Uterus (tissue), 4 donors: ENCODE measurements around the gene BLNK. TPM values are rescaled to one million over a fixed set of nuclear protein-coding genes. Genes with fewer than 3 reads are reported as not detected.
A peak's percentile ranks its signal among the peaks of the same experiment; 100 is the strongest.

Experiments used
- DNase-seq, 2 donors: peaks; one replicate each; pipeline ENCODE4 v3.0.0-alpha.2; 2019 to 2020
- H3K27ac ChIP-seq, 2 donors: fragments of 200-600 bp; sonication (generic); 1 replicate in 1 of 2; 2 replicates in 1 of 2; pipeline ENCODE4 v1.5.1; 2016 to 2018
- H3K27me3 ChIP-seq, 2 donors: fragments of 200-600 bp; sonication (generic); one replicate each; pipeline ENCODE4 v1.5.1; 2018 to 2019; ENCODE audit warnings: control low read depth in 1 of 2
- H3K36me3 ChIP-seq, 2 donors: fragments of 200-600 bp; sonication (generic); one replicate each; pipeline ENCODE4 v1.5.1; 2019; ENCODE audit warnings: control low read depth in 1 of 2
- H3K4me1 ChIP-seq, 2 donors: fragments of 200-600 bp; sonication (generic); one replicate each; pipeline ENCODE4 v1.5.1; 2018 to 2019; ENCODE audit warnings: control low read depth in 1 of 2
- H3K4me3 ChIP-seq, 2 donors: fragments of 200-600 bp; sonication (generic); 1 replicate in 1 of 2; 2 replicates in 1 of 2; pipeline ENCODE4 v1.5.1; 2018 to 2019; ENCODE audit warnings: mild to moderate bottlenecking in 1 of 2
- H3K9me3 ChIP-seq, 2 donors: fragments of 200-600 bp; sonication (generic); one replicate each; pipeline ENCODE4 v1.5.1; 2019; ENCODE audit warnings: control low read depth in 1 of 2
- CTCF ChIP-seq, 4 experiments: fragments of 200-600 bp in 2 of 4; fragments of 450-650 bp in 2 of 4; sonication (generic) in 2 of 4; IDR thresholded peaks; one replicate each; pipeline ENCODE4 v1.5.1; 2016 to 2019; ENCODE audit warnings: antibody characterized with exemption in 4 of 4, mild to moderate bottlenecking in 2 of 4, moderate library complexity in 1 of 4
- POLR2A ChIP-seq, 2 donors: fragments of 450-650 bp; IDR thresholded peaks; one replicate each; pipeline ENCODE4 v1.6.1; 2016; ENCODE audit warnings: antibody characterized with exemption in 2 of 2, mild to moderate bottlenecking in 1 of 2, moderate library complexity in 1 of 2
- intact Hi-C: fragments of 100-400 bp; cut with DNase I; formaldehyde crosslinking; loops from one replicate; pipeline ENCODE4 v1.15.1; 2023; ENCODE audit warnings: low total_unique reads
- total RNA-seq, 4 donors: library from RNA; depleted of rRNA in 3 of 4; stranded (reverse); fragments of >200 nt in 3 of 4; gene quantifications; one replicate each; pipeline versions ENCODE4 v1.1.0 to v1.2.4, GENCODE V29; 2014 to 2023
- donor health status: DM: yes; HTN: yes; CAD: no.

The BLNK gene
- 1 to 10 TPM in 2 of 4 donors, under 1 TPM in 1, not detected in 1; 0.67 to 3.9 (median 1.8) TPM for total RNA-seq

GRCh38 chr10:96271016-96271815, at the start of gene BLNK:
TSS of gene BLNK (minus strand) at chr10:96271569. CDS start at chr10:96271398, 171 bp downstream.
- Histone ChIP-seq H3K9me3 (no peaks in the 10 kb centered on the region), H3K27ac (no peak within 1 kb of the TSS), H3K4me1 (no peaks in the 10 kb centered on the region), H3K36me3 (no peaks in the 10 kb centered on the region), H3K4me3 (no peak within 1 kb of the TSS), H3K27me3 (no peaks in the 10 kb centered on the region)
- TF ChIP-seq POLR2A (IDR thresholded peaks at IDR 0.05): no peak
- TF ChIP-seq CTCF (IDR thresholded peaks at IDR 0.05): no peak
- intact Hi-C loops: no loop called here
- peak; percentile 16 to 35 for DNase-seq

- DNase-seq: no peak
- TF ChIP-seq POLR2A (IDR thresholded peaks at IDR 0.05) (no peak), CTCF (IDR thresholded peaks at IDR 0.05) (no peak)
- intact Hi-C loops: no loop called here
- Histone ChIP-seq H3K36me3 (no peaks in the 10 kb centered on the region), H3K9me3 (no peaks in the 10 kb centered on the region), H3K27ac (no peak overlapping the region), H3K4me1 (no peaks in the 10 kb centered on the region), H3K4me3 (no peak overlapping the region), H3K27me3 (no peaks in the 10 kb centered on the region)
These were observed 48.5 kb upstream of the BLNK start for GRCh38 chr10:96319754-96320474.

GRCh38 chr10:96317067-96317833, 45.9 kb upstream of the BLNK start:
- Histone ChIP-seq H3K4me3 (no peak overlapping the region), H3K27ac (no peak overlapping the region), H3K36me3 (no peaks in the 10 kb centered on the region), H3K9me3 (no peaks in the 10 kb centered on the region), H3K4me1 (no peaks in the 10 kb centered on the region), H3K27me3 (no peaks in the 10 kb centered on the region)
- DNase-seq: no peak
- intact Hi-C loops: no loop called here
- TF ChIP-seq CTCF (IDR thresholded peaks at IDR 0.05) (no peak), POLR2A (IDR thresholded peaks at IDR 0.05) (no peak)

GRCh38 chr10:96313344-96313743, 42.0 kb upstream of the BLNK start:
- Histone ChIP-seq H3K27ac (no peak overlapping the region), H3K27me3 (no peaks in the 10 kb centered on the region), H3K36me3 (no peaks in the 10 kb centered on the region), H3K4me3 (no peak overlapping the region), H3K9me3 (no peaks in the 10 kb centered on the region), H3K4me1 (no peaks in the 10 kb centered on the region)
- TF ChIP-seq POLR2A (IDR thresholded peaks at IDR 0.05) (no peak), CTCF (IDR thresholded peaks at IDR 0.05) (no peak)
- DNase-seq: no peak
- intact Hi-C loops: no loop called here
